GM21717 (cell line): ENCODE results near the gene EVI5.
"Not testable (repeated sequence)": the region's sequence is repeated elsewhere in the genome, so short reads cannot be mapped to it uniquely, and the experiment has no call there.

Experiments
- ATAC-seq: cut with Tn5 transposase; IDR thresholded peaks from one replicate; pipeline ENCODE4 v1.9.1; 2021; ENCODE audit warnings: mild to moderate bottlenecking, moderate library complexity; ENCODE audit not compliant: unreplicated experiment

EVI5 gene

GRCh38 chr1:92527670-92528069 lies 257.2 kb downstream of the EVI5 start:
- ATAC-seq: no peak

- ATAC-seq: not testable (repeated sequence)
Measured at GRCh38 chr1:92524944-92525590, 259.8 kb downstream of the EVI5 start.

GRCh38 chr1:92519043-92519442 lies 265.9 kb downstream of the EVI5 start:
- no peak for ATAC-seq

DNA sequence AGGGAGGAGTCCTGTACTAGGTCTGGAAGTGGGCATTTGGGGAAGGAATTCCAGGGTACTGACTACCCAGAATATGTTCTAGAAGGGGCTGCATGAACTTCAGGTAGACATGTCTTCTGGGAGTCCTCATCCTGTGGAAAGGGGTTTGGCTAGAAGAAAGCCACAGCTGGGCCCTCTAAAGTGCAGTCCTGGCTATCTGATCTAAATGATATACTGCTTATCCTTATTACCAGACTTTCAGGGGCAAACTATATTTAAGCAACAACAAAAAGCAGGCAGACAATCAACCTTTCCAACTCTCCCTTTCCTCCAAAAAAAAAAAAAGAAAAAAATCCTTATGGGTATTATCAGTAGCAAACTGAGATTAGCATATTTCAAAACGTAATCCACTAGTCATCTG lies 268.3 kb downstream of the EVI5 start:
- no peak for ATAC-seq

- no peak for ATAC-seq
Measured at GRCh38 chr1:92515796-92516201, 269.1 kb downstream of the EVI5 start.

GRCh38 chr1:92511541-92511940 lies 273.4 kb downstream of the EVI5 start:
- ATAC-seq: no peak

DNA sequence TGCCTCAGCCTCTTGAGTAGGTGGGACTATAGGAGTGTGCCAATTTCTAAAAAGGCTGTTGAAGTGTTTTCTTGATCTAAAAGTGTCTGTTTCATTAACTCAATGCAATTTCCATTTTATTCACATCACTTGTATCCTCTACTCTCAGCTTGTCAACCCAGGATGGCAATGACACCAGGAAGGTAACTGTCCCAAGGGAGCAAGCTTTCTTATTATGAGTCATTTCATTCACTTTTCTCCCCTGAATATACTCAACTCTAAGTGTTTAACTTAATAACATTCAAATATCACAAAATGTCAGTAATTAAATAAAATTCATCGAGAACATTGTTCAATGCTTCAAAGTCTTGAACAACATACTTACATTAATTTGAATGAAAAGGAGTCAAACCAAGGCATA lies 275.3 kb downstream of the EVI5 start:
- ATAC-seq: no peak

DNA sequence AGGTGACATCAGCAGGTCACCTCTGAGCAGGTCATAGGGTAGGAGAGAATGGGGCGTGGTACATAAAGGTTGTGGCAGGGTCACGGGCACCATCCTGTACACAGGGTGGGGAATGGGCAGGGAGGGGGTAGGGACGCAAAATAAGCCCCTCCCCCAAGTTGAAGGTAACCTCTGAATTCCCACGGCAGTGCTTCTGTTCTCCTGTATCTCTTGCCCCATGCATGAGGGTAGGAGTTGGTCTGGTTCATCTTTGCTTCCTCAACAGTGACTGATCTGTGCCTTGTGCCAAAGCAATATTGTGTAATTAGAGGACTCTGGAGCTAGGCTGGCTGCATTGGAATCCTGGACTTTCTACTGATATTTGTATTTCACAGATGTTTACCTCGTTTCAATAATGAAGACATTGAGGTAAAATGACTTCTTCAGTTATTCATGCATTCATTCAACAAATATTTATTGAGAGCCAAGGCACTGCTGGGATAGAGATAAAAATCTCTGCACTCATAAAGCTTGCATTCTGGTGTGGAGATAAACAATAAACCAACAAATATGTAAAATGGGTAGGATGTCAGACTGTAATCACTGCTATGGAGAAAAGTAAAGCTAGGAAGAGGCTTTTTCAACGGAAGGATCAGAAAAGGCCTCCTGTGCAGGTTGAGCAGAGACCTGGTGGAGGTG lies 279.8 kb downstream of the EVI5 start:
- no peak for ATAC-seq

DNA sequence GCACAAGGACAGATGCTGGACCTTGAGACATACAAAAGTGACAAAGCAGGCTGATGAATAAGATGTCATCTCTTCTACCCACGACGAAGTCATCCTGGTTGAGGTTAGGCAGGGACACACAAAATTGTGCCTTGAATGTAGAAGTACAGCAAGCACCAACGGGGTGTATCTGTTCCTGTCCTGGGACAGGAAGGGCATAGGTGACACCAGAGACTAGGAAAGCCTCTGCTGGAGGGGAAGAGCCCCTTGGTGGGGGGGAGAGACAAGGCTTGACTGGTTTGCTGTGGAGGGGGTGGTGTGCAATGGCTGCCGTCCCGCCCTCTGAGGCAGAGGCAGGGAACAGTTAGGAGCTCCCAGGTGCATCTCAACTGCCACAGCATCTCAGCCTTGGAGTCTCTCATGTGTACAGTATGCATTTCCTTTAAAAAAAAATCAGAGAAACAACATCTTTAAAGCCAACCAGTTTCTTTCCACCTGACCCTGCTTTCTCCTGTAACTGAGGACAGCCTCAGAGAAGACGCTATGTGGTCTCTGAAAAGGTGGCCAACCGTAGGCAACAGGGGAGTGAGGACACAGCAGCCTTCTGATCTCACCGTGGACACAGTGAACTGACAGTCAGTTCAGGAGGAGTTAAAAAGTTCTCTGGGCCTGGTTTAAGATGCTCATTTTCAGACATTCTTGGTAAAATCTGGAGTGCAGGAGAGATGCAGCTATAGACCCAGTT lies 280.5 kb downstream of the EVI5 start:
- ATAC-seq: no peak

GRCh38 chr1:92503926-92504285 lies 281.0 kb downstream of the EVI5 start:
- ATAC-seq: no peak

DNA sequence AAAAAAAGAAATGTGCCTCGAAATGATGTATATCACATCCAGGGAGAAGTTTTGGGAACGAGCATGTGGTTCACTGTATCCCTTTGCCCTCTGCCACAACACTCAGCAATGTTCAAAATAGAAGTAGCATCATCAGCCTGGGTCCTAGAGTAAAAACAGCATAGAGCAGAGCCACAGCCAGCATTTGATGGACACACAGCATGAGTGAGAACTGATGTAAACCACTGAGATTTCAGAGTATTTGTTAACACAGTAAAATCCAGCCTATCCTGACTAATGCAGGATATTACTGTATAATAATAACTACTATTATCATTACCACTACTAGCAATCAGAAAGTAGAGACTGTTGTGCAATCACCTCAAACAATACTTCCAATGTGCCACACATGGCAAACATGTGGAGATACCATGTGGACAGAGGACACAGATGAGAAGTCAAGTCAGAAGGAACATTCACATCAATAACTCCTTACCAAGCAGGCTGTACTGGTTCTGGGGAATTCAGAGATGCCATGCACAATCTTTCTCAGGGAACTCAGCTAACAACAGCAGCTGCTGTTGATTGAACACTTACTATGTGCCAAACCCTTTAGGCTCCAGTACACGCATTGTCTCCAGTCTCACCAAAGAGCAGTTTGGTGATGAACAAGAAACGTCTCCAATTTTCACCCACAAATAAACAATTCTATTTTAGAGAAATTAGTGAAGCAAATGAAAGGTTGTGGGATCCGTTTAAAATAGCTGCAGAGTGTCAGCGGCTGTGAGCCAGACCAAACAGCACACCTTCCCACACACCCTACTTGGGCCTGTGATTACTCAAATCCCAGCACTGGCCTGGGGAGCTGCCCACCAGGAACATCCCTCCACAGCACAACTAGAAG lies 281.6 kb downstream of the EVI5 start:
- no peak for ATAC-seq

DNA sequence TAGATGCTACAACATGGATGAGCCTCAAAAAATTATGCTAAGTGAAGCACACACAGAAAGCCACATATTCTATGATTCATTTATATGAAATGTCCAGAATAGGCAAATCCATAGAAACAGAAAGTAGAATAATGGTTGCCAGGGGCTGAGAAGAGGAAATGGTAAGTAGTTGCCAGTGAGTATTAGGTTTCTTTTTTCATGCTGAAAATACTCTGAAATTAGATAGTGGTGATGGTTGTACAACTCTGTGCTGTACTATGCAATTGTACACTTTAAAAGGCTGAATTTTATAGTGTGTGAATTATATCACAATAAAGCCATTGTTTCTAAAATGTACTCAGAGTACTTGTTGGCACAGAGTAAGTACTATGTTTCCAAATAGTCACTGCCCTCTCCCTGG lies 282.7 kb downstream of the EVI5 start:
- ATAC-seq: peak; percentile 65

DNA sequence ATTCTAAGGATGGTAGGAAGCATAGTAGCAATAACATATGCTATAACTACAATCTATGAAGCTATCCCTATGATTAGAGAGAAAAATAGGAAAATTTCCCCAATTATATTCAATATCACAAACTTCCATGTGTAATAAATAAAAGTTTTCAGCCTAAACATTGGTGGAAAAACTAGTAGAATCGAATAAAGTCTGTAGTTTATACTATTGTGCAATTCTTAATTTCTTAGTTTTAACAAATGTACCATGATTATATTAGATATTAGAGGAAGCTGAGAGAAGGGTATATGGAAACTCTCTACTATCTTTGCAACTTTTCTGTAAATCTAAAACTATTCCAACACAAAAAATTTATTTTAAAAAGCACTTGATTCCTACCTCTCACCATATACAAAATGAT lies 284.4 kb downstream of the EVI5 start:
- no peak for ATAC-seq

DNA sequence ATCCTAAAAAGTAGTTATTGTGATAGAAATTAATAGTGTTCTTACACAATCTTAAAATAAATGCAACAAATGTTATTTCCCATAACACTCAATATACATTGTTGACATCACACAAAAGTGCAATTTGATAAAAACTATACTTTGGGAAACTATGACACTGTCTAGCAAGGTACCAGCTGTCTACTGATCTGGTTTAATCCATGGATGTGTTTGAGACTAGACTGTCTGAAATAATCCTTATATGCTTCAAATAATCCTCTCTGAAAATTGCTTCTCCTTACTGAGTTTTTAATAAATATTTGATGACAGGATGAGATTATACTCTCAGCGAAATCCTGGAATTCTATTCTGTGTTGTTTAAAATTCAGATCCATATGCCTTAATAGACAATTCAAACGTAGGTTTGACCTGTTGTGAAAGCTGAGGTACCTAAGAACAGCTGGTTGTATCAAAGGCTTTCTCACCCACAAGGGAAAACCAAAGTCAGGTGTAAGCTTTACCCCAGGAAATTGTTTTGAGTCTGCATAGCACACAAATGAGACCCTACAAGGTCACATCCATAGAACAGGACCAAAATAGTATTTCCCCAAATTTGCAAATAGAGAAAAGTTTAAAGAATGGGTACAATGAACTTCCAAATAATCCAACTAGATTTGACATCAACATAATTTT lies 289.4 kb downstream of the EVI5 start:
- no peak for ATAC-seq

- ATAC-seq: no peak
Measured at GRCh38 chr1:92494485-92495141, 290.3 kb downstream of the EVI5 start.

DNA sequence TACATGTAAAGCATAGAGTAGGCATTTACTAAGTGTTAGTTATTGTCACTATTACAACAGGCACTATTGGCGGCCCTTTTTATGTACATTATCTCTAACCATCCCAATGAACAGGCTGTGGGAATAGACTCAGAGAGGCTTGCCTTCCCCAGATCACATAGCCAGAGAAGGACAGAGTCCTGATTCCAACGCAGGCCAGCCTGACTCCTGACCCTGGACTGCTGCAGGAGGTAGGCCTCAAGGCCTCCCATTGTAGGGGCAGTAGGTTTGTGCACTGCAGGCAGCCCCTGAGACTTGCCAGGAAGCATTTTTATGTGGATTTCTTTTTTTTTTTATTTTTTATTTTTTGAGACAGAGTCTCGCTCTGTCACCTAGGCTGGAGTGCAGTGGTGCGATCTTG lies 291.8 kb downstream of the EVI5 start:
- no peak for ATAC-seq

- no peak for ATAC-seq
Measured at GRCh38 chr1:92488832-92489231, 296.1 kb downstream of the EVI5 start.

DNA sequence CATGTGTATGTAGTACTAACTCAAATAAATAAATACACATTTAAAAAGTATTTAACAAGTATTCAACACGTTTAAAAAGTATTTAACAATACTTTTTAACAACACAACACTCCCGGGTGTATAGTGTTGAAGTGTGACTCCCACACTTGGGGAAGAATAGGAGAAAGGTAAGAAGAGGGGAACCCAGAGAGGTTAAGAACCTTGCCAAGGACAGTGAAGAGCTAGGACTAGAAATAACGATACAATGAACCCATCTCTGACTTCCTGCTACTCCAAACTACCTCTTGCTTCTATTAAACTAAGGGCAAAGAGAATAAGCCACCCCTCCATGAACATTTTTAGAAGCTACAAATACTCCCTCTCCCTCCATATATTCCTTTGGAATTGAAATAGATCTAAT lies 296.5 kb downstream of the EVI5 start:
- no peak for ATAC-seq

DNA sequence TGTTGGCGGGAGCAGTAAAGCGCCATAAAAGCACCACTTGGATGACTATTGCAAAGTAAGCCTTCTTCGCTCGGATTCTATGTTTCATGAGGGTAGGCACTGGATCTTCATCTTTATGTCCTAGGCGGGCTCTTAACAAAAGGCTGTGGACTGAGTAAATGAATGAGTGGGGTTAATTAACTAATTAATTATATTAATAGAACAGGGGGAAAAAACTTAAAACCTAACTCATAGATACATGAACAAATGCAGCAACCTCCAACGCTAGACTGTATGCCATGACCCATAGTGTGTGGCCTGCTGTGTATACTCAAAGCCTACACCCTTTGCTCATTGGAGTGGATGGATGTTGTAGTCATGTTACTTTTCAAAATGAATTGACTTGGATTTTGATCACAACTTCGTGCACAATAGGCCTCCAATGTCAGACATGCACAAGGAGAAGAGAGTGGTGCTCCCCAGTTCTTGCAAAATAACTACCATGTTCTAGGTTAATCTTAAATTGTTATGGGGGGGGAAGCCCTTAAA lies 297.8 kb downstream of the EVI5 start:
- no peak for ATAC-seq
